ENCODE results near the gene SLC12A4.

Gene SLC12A4

DNA sequence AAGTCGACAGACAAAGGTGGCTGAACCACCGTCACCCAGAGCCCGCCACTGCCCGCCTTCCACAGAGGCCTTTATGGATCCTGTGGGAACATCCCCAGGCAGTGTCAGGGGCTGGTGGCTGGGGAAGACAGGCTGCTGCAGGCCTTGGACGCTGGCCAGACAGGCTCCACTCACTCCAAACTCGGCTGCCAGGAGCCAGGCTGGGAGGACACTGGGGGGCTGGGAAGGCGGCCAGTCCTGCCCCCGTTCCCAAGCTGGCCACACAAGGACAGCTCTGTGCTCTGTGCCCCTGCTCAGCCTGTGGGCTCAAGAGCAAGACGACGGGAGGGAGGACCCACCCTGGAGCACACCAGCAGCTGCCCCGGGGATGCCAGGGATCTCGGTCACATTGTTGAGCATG is 17.0 kb downstream of the SLC12A4 start:
- no peak overlapping the region for H3K4me3 ChIP-seq (ENCODE audit: control insufficient read depth, low read depth, low read length)
- TF ChIP-seq, protein P1, sequence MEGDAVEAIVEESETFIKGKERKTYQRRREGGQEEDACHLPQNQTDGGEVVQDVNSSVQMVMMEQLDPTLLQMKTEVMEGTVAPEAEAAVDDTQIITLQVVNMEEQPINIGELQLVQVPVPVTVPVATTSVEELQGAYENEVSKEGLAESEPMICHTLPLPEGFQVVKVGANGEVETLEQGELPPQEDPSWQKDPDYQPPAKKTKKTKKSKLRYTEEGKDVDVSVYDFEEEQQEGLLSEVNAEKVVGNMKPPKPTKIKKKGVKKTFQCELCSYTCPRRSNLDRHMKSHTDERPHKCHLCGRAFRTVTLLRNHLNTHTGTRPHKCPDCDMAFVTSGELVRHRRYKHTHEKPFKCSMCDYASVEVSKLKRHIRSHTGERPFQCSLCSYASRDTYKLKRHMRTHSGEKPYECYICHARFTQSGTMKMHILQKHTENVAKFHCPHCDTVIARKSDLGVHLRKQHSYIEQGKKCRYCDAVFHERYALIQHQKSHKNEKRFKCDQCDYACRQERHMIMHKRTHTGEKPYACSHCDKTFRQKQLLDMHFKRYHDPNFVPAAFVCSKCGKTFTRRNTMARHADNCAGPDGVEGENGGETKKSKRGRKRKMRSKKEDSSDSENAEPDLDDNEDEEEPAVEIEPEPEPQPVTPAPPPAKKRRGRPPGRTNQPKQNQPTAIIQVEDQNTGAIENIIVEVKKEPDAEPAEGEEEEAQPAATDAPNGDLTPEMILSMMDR (conservative IDR thresholded peaks at IDR 0.05; ENCODE audit: control insufficient read depth, insufficient read depth, low read depth, low read length), result no peak
- no peak for DNase-seq (ENCODE audit: low read depth)

DNA sequence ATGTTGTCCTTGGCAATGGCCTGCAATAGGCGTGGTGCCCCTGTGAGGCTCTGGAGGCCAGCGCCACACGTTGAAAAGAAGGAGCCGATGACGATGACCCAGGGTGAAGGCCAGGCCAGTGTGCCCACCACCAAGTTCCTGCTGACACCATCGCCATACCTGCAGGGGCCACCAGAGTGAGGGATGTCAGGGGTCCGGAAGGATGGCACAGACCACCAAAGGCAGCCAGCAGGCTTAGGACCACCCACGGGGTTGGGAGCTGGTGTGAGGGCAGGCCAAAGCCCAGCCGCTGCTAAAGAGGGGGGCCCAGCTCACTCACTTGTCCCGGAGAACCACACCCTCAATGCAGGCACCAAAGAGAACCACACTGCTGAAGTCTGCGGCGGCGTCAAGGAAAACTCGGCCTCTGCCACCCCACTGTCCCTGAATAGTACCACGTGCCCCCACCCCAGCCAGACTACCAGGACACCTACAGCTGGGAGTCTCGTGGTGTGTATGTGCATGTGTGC is 18.0 kb downstream of the SLC12A4 start:
- DNase-seq (ENCODE audit: low read depth), result no peak
- TF ChIP-seq, protein P1 (conservative IDR thresholded peaks at IDR 0.05; ENCODE audit: control insufficient read depth, insufficient read depth, low read depth, low read length), result no peak
- H3K4me3 ChIP-seq (ENCODE audit: control insufficient read depth, low read depth, low read length), result no peak overlapping the region

DNA sequence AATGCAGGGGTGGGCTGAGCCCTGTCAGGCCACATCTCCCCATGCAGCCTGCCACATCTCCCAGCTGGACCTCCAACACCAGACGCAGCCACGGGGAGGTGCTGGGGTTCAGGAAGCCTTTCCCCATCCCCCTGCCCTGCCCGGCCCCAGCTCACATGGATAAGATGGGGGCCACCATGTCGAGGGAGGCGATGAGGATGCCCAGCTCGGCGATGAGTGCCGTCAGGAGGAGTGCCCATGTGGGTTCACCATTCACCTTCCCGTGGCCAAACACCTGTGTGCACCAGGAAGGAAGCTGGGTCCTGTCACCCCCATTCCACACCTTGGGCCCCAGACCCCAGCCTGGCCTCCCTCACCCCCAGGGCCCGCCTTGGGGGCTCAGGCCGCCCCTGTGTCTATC is 18.8 kb downstream of the SLC12A4 start:
- TF ChIP-seq, protein P1 (conservative IDR thresholded peaks at IDR 0.05; ENCODE audit: control insufficient read depth, insufficient read depth, low read depth, low read length), result no peak
- no peak overlapping the region for H3K4me3 ChIP-seq (ENCODE audit: control insufficient read depth, low read depth, low read length)
- DNase-seq (ENCODE audit: low read depth), result no peak

DNA sequence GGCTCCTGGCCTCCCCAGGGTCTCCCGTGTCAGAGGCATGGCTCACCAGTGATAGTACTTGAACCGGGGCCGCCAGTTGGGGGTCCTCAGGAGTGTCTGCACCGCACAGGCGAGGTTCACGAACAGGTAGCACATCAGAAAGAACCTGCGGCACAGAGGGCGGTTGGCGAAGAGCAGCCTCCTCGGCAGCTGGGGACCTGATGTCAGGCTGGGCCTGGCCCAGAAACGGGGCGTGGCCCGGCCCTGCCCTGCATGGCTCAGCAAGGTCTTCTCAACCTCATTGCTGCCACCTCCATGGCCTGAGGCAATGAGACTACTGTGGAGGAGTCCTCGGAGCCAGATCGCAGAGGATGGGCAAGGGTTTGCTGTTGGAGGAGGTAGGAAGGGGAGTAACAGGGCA is 20.4 kb downstream of the SLC12A4 start:
- no peak for DNase-seq (ENCODE audit: low read depth)
- H3K4me3 ChIP-seq (ENCODE audit: control insufficient read depth, low read depth, low read length), result no peak overlapping the region
- TF ChIP-seq, protein P1 (conservative IDR thresholded peaks at IDR 0.05; ENCODE audit: control insufficient read depth, insufficient read depth, low read depth, low read length), result no peak

DNA sequence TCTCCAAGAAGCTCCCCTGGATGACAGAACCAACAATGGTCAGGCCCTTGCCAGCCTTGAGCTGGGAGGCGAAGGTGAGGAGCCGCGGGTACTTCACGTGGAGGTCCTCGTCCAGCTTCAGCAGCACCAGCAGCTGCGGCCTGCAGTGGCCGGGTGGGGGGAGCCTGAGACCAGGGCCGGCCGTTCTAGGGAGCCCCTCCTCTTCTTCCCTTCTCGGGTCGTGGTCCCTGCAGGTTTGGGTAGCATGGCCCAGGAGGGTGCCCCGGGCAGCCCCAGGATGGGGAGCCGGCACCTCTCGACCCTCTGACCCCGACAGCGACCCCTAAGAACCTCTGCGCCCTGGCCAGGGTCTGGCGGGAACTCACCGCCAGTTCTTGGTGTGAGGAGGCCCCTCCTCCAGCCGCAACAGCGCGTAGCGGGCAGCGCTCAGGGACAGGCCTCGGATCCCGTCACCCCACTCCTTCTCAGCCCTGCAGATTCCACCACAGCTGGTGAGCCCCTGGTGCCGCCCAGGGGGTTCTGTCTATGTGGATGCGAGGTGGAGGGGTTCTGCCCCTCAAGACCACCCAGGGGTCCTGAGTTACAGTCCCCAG is 21.4 kb downstream of the SLC12A4 start:
- DNase-seq (ENCODE audit: low read depth), result no peak
- no peak overlapping the region for H3K4me3 ChIP-seq (ENCODE audit: control insufficient read depth, low read depth, low read length)
- TF ChIP-seq, protein P1 (conservative IDR thresholded peaks at IDR 0.05; ENCODE audit: control insufficient read depth, insufficient read depth, low read depth, low read length), result no peak

DNA sequence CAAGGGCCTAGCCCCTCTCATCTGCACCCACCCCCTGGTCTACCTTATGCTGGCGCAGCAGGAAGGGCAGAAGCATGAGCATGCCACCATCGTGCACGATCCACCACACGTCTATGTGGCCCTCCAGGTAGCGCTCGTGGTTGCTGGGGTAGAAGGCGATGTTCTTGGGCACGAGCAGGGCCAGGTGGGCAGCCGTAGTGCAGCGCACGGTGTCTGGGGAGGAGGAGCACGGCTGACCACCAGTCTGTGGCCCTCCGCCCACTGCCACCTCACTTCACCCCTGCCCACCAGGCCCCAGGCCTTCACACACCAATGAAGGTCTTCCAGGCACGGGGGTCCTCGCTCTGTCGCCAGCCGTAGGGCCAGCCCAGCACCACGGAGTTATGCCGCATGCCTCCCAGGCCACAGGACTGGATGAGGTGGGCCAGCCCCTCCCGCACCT is 22.3 kb downstream of the SLC12A4 start:
- H3K4me3 ChIP-seq (ENCODE audit: control insufficient read depth, low read depth, low read length), result no peak overlapping the region
- no peak for DNase-seq (ENCODE audit: low read depth)
- TF ChIP-seq, protein P1 (conservative IDR thresholded peaks at IDR 0.05; ENCODE audit: control insufficient read depth, insufficient read depth, low read depth, low read length), result no peak
